Uterus (tissue), 4 donors: ENCODE measurements around the gene APPBP2. TPM values are rescaled to one million over a fixed set of nuclear protein-coding genes. Genes with fewer than 3 reads are reported as not detected.

Experiments
- DNase-seq, 2 donors: peaks; one replicate each; pipeline ENCODE4 v3.0.0-alpha.2; 2019 to 2020
- H3K27ac ChIP-seq, 2 donors: fragments of 200-600 bp; sonication (generic); 1 replicate in 1 of 2; 2 replicates in 1 of 2; pipeline ENCODE4 v1.5.1; 2016 to 2018
- H3K27me3 ChIP-seq, 2 donors: fragments of 200-600 bp; sonication (generic); one replicate each; pipeline ENCODE4 v1.5.1; 2018 to 2019; ENCODE audit warnings: control low read depth in 1 of 2
- H3K36me3 ChIP-seq, 2 donors: fragments of 200-600 bp; sonication (generic); one replicate each; pipeline ENCODE4 v1.5.1; 2019; ENCODE audit warnings: control low read depth in 1 of 2
- H3K4me1 ChIP-seq, 2 donors: fragments of 200-600 bp; sonication (generic); one replicate each; pipeline ENCODE4 v1.5.1; 2018 to 2019; ENCODE audit warnings: control low read depth in 1 of 2
- H3K4me3 ChIP-seq, 2 donors: fragments of 200-600 bp; sonication (generic); 1 replicate in 1 of 2; 2 replicates in 1 of 2; pipeline ENCODE4 v1.5.1; 2018 to 2019; ENCODE audit warnings: mild to moderate bottlenecking in 1 of 2
- H3K9me3 ChIP-seq, 2 donors: fragments of 200-600 bp; sonication (generic); one replicate each; pipeline ENCODE4 v1.5.1; 2019; ENCODE audit warnings: control low read depth in 1 of 2
- CTCF ChIP-seq, 4 experiments: fragments of 200-600 bp in 2 of 4; fragments of 450-650 bp in 2 of 4; sonication (generic) in 2 of 4; IDR thresholded peaks; one replicate each; pipeline ENCODE4 v1.5.1; 2016 to 2019; ENCODE audit warnings: antibody characterized with exemption in 4 of 4, mild to moderate bottlenecking in 2 of 4, moderate library complexity in 1 of 4
- POLR2A ChIP-seq, 2 donors: fragments of 450-650 bp; IDR thresholded peaks; one replicate each; pipeline ENCODE4 v1.6.1; 2016; ENCODE audit warnings: antibody characterized with exemption in 2 of 2, mild to moderate bottlenecking in 1 of 2, moderate library complexity in 1 of 2
- intact Hi-C: fragments of 100-400 bp; cut with DNase I; formaldehyde crosslinking; loops from one replicate; pipeline ENCODE4 v1.15.1; 2023; ENCODE audit warnings: low total_unique reads
- total RNA-seq, 4 donors: library from RNA; depleted of rRNA in 3 of 4; stranded (reverse); fragments of >200 nt in 3 of 4; gene quantifications; one replicate each; pipeline versions ENCODE4 v1.1.0 to v1.2.4, GENCODE V29; 2014 to 2023
- donor health status: DM: yes; HTN: yes; CAD: no.

Gene APPBP2
- total RNA-seq, 4 donors from 2014 or later = 13.8 to 103 (median 36.2) TPM

DNA sequence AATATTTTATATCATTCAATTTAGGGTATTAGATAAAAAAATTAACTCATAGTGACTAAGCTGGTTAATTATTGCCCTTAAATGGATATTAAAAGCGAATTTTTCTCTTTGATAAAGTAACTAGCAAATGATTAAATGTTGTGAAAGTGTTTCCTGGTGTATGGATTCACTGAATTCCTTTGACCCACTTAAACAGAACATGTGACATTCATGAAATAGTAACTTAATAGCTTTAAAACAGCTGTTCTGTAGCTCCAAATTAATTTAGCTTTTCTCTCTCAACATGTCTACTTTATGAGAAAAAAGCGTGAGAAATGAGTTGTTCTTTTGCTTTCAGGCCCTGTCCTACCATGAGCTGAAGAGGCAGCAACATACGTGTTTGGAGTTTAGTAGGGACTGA lies 36.4 kb upstream of the APPBP2 start:
- intact Hi-C loops = no loop called here
- TF ChIP-seq CTCF (IDR thresholded peaks at IDR 0.05) (no peak), POLR2A (IDR thresholded peaks at IDR 0.05) (no peak)
- Histone ChIP-seq H3K27ac (no peak overlapping the region), H3K4me1 (no peaks in the 10 kb centered on the region), H3K27me3 (no peaks in the 10 kb centered on the region), H3K36me3 (no peaks in the 10 kb centered on the region), H3K4me3 (no peak overlapping the region), H3K9me3 (no peaks in the 10 kb centered on the region)
- DNase-seq = no peak

GRCh38 chr17:60560860-60561257 lies 34.8 kb upstream of the APPBP2 start:
- no peaks in the 10 kb centered on the region for H3K27me3 ChIP-seq
- no peak for DNase-seq
- H3K9me3 ChIP-seq = no peaks in the 10 kb centered on the region
- H3K36me3 ChIP-seq = no peaks in the 10 kb centered on the region
- H3K27ac ChIP-seq = no peak overlapping the region
- no peaks in the 10 kb centered on the region for H3K4me1 ChIP-seq
- TF ChIP-seq CTCF (IDR thresholded peaks at IDR 0.05) = no peak
- TF ChIP-seq POLR2A (IDR thresholded peaks at IDR 0.05) = no peak
- H3K4me3 ChIP-seq = no peak overlapping the region
- intact Hi-C loops = no loop called here

- H3K36me3 ChIP-seq = no peaks in the 10 kb centered on the region
- H3K4me3 ChIP-seq = no peak overlapping the region
- intact Hi-C loops = no loop called here
- H3K27me3 ChIP-seq = no peaks in the 10 kb centered on the region
- no peak for DNase-seq
- no peaks in the 10 kb centered on the region for H3K4me1 ChIP-seq
- no peak overlapping the region for H3K27ac ChIP-seq
- no peaks in the 10 kb centered on the region for H3K9me3 ChIP-seq
- TF ChIP-seq CTCF (IDR thresholded peaks at IDR 0.05) (no peak), POLR2A (IDR thresholded peaks at IDR 0.05) (no peak)
These were observed 34.2 kb upstream of the APPBP2 start for GRCh38 chr17:60559995-60560859.

DNA sequence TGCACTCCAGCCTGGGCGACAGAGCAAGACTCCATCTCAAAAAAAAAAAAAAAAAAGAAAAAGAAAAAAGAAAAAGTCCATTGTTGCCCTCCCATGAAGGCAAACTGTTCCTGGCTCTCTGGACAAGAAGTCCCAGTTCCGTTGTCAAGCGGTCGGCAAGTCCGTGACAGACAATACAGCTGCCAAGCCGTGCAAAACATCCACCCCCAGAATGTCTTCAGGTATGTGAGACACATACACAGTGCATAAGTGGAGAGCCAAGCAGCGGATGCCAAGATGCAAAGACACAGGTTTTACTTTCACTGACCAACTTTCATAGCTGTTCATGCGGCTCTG lies 33.6 kb upstream of the APPBP2 start:
- intact Hi-C loops = no loop called here
- Histone ChIP-seq H3K9me3 (no peaks in the 10 kb centered on the region), H3K27me3 (no peaks in the 10 kb centered on the region), H3K4me3 (no peak overlapping the region), H3K27ac (no peak overlapping the region), H3K4me1 (no peaks in the 10 kb centered on the region), H3K36me3 (no peaks in the 10 kb centered on the region)
- no peak for TF ChIP-seq CTCF (IDR thresholded peaks at IDR 0.05)
- TF ChIP-seq POLR2A (IDR thresholded peaks at IDR 0.05) = no peak
- DNase-seq = no peak

GRCh38 chr17:60557805-60558204 lies 31.8 kb upstream of the APPBP2 start:
- Histone ChIP-seq H3K4me3 (no peak overlapping the region), H3K4me1 (no peaks in the 10 kb centered on the region), H3K27ac (no peak overlapping the region), H3K36me3 (no peaks in the 10 kb centered on the region), H3K27me3 (no peaks in the 10 kb centered on the region), H3K9me3 (no peaks in the 10 kb centered on the region)
- TF ChIP-seq POLR2A (IDR thresholded peaks at IDR 0.05) (no peak), CTCF (IDR thresholded peaks at IDR 0.05) (no peak)
- intact Hi-C loops = no loop called here
- no peak for DNase-seq
